GM12891 (cell line): ENCODE results near the gene C1RL.

Source experiments
- POLR2A ChIP-seq: IDR thresholded peaks from 2 replicates; pipeline ENCODE4 v1.6.1; 2011; ENCODE audit warnings: low read depth, low read length, control low read depth
- POLR2AphosphoS5 ChIP-seq: IDR thresholded peaks from 2 replicates; pipeline ENCODE4 v1.6.1; 2011; ENCODE audit warnings: low read depth, low read length, control low read depth
- POU2F2 ChIP-seq: IDR thresholded peaks from 2 replicates; pipeline ENCODE4 v1.6.1; 2011; ENCODE audit warnings: low read depth, mild to moderate bottlenecking, control low read depth, low read length, moderate library complexity
- SPI1 ChIP-seq: IDR thresholded peaks from 2 replicates; pipeline ENCODE4 v1.6.1; 2011; ENCODE audit warnings: low read depth, low read length, control low read depth
- TAF1 ChIP-seq: IDR thresholded peaks from 2 replicates; pipeline ENCODE4 v1.6.1; 2011; ENCODE audit warnings: low read depth, low read length, control low read depth

DNA sequence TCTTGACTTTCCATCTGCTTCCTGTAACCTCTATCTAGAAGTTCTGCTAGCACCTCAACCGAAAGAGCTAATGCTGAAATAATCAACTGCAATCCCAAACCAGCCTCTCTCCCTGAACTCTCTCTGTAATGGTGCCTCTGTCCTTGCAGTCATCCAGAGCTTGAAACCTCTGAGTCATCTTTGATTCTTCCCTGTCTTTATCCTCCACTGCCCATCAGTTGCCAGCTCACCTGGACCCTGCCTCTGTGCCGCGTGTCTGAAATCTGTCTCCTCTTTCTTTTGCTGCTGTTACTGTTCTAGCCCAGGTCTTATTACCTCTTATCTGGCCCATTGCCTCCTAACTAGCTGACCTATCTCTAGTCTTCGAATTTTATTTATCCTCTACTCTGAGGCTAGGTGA, 36.7 kb upstream of the C1RL start:
- TF ChIP-seq POLR2A, result no peak
- no peak for TF ChIP-seq TAF1
- TF ChIP-seq POLR2AphosphoS5, result no peak
- TF ChIP-seq POU2F2, result no peak
- TF ChIP-seq SPI1, result no peak
